ENCODE results near the gene ENTREP3.

DNA sequence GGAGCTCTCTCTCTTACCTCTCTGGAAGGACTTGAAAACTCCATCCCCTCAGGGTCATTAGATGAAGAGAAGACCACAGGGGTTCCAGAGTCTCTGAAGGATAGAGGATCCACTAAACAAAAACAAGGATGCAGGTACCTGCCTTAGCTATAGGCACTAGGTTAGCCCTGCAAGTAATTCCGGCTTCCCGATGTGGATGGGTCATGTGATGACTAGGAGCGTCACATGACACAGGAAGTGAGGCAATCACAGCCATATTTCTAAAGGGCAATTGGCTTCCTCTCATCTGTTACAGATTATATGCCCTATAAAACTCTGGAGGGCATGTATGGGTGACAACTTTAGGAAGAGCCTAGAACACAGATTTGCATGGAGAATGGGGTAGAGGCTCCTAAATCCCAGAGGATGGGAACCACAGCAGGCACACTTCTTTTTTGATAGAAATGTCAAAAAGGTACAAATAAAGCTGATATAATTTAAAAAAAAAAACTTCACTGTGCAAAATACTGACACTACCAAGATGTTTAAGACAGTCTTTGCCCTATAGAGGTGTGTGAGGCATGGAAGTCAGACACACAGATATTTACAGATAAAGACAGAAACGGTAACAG, 14.1 kb downstream of the ENTREP3 start:
- TF ChIP-seq, protein P1, sequence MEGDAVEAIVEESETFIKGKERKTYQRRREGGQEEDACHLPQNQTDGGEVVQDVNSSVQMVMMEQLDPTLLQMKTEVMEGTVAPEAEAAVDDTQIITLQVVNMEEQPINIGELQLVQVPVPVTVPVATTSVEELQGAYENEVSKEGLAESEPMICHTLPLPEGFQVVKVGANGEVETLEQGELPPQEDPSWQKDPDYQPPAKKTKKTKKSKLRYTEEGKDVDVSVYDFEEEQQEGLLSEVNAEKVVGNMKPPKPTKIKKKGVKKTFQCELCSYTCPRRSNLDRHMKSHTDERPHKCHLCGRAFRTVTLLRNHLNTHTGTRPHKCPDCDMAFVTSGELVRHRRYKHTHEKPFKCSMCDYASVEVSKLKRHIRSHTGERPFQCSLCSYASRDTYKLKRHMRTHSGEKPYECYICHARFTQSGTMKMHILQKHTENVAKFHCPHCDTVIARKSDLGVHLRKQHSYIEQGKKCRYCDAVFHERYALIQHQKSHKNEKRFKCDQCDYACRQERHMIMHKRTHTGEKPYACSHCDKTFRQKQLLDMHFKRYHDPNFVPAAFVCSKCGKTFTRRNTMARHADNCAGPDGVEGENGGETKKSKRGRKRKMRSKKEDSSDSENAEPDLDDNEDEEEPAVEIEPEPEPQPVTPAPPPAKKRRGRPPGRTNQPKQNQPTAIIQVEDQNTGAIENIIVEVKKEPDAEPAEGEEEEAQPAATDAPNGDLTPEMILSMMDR (conservative IDR thresholded peaks at IDR 0.05): no peak
- no peak for TF ChIP-seq ZFX (IDR thresholded peaks at IDR 0.05)

Measured in C4-2B (cell line).